Measurements from ENCODE around the gene ATXN3. TPM values are rescaled to one million over a fixed set of nuclear protein-coding genes. Genes with fewer than 3 reads are reported as not detected.

Gene ATXN3
- total and polyA plus RNA-seq, 2 of the 13 experiments (the other 11 are each of a cell fraction or from before 2014, with no cell fraction given): 14.9 to 17.3 TPM

Other genes starting within 250 kb of the ATXN3 start
- not detected in 2 replicates for gene TC2N, start 239.0 kb downstream of the ATXN3 start, total RNA-seq (2016; rRNA removed; fragmentation: Illumina TruSeq; extraction: Trizol)
- 0.03 TPM in 1 of 2 replicates, not detected in the other for gene TC2N, start 239.0 kb downstream of the ATXN3 start, polyA plus RNA-seq (2011; rRNA removed)
- gene FBLN5, start 158.9 kb downstream of the ATXN3 start, total RNA-seq (2016; rRNA removed; fragmentation: Illumina TruSeq; extraction: Trizol): 0.60 and 0.77 TPM in 2 replicates
- 0.38 and 0.71 TPM in 2 replicates for gene FBLN5, start 158.9 kb downstream of the ATXN3 start, polyA plus RNA-seq (2011; rRNA removed)
- 32.8 and 51.4 TPM in 2 replicates for gene TRIP11, start 66.5 kb downstream of the ATXN3 start, total RNA-seq (2016; rRNA removed; fragmentation: Illumina TruSeq; extraction: Trizol)
- gene TRIP11, start 66.5 kb downstream of the ATXN3 start, polyA plus RNA-seq (2011; rRNA removed): 10.5 and 10.9 TPM in 2 replicates
- gene NDUFB1, start 15.1 kb upstream of the ATXN3 start, total RNA-seq (2016; rRNA removed; fragmentation: Illumina TruSeq; extraction: Trizol): 281 and 308 TPM in 2 replicates
- gene NDUFB1, start 15.1 kb upstream of the ATXN3 start, polyA plus RNA-seq (2011; rRNA removed): 161 and 181 TPM in 2 replicates
- 67.9 and 126 TPM in 2 replicates for gene CPSF2, start 15.4 kb upstream of the ATXN3 start, total RNA-seq (2016; rRNA removed; fragmentation: Illumina TruSeq; extraction: Trizol)
- 10.7 and 14.3 TPM in 2 replicates for gene CPSF2, start 15.4 kb upstream of the ATXN3 start, polyA plus RNA-seq (2011; rRNA removed)
- gene SLC24A4, start 216.6 kb upstream of the ATXN3 start, total RNA-seq (2016; rRNA removed; fragmentation: Illumina TruSeq; extraction: Trizol): not detected in 2 replicates
- not detected in 2 replicates for gene SLC24A4, start 216.6 kb upstream of the ATXN3 start, polyA plus RNA-seq (2011; rRNA removed)

Data from HepG2 (cell line).